H1 (cell line): ENCODE measurements around the gene ASIC1. TPM values are rescaled to one million over a fixed set of nuclear protein-coding genes. Genes with fewer than 3 reads are reported as not detected.

Experiments
- CTCF ChIA-PET: fragments of 300-600 bp; sonication (Branson Sonifier 250); formaldehyde crosslinking; loops from one replicate; lab custom pipeline; 2021; ENCODE audit not compliant: partially characterized antibody; lab: Charles Lee
- POLR2A ChIA-PET: fragments of 300-600 bp; sonication (Branson Sonifier 250); formaldehyde crosslinking; loops from one replicate; lab custom pipeline; 2021; ENCODE audit warnings: inconsistent platforms; ENCODE audit not compliant: partially characterized antibody; lab: Charles Lee
- DNase-seq, 2 experiments: peaks; one replicate each; pipeline versions ENCODE4 v3.0.0 to v3.0.0-alpha.2; 2010 to 2022; ENCODE audit warnings: low spot score in 2 of 2, low read depth in 1 of 2, mixed read lengths in 1 of 2
- FAIRE-seq: peaks from 2 replicates; lab custom pipeline; 2011; peaks lifted over from hg19 to GRCh38; lab: Jason Lieb, UNC
- H2AFZ ChIP-seq: 2 replicates; pipeline ENCODE4 v1.8.1; 2012; ENCODE audit warnings: low read length, inconsistent platforms
- H2AK5ac ChIP-seq: 2 replicates; pipeline ENCODE4 v1.6.1; 2013; ENCODE audit warnings: low read depth, low read length
- H2BK120ac ChIP-seq: replicated peaks from 2 replicates; pipeline ENCODE3; 2013; ENCODE audit warnings: low read depth, low read length, inconsistent platforms
- H2BK12ac ChIP-seq: 2 replicates; pipeline ENCODE4 v1.6.1; 2013; ENCODE audit warnings: low read depth, low read length
- H2BK15ac ChIP-seq: 2 replicates; pipeline ENCODE4 v1.6.1; 2013; ENCODE audit warnings: low read length
- H2BK20ac ChIP-seq: 2 replicates; pipeline ENCODE4 v1.6.1; 2013; ENCODE audit warnings: low read length
- H2BK5ac ChIP-seq: 2 replicates; pipeline ENCODE4 v1.6.1; 2013; ENCODE audit warnings: low read depth, low read length
- H3K14ac ChIP-seq: 2 replicates; pipeline ENCODE4 v1.6.1; 2013; ENCODE audit warnings: inconsistent platforms; ENCODE audit not compliant: insufficient read length
- H3K18ac ChIP-seq: 2 replicates; pipeline ENCODE4 v1.6.1; 2013; ENCODE audit warnings: low read length; ENCODE audit errors: extremely low read depth
- H3K23ac ChIP-seq: 2 replicates; pipeline ENCODE4 v1.6.1; 2013; ENCODE audit warnings: inconsistent platforms; ENCODE audit not compliant: insufficient read length
- H3K23me2 ChIP-seq: 2 replicates; pipeline ENCODE4 v1.6.1; 2013; ENCODE audit warnings: low read depth, low read length
- H3K27ac ChIP-seq: 2 replicates; pipeline ENCODE4 v1.6.1; 2011; ENCODE audit warnings: low read depth, low read length, inconsistent platforms
- H3K27me3 ChIP-seq, 4 experiments: replicated peaks in 1 of 4; 1 replicate in 1 of 4; 2 replicates in 3 of 4; pipeline versions ENCODE4 v1.6.1 to v1.8.1; 2011 to 2013; ENCODE audit warnings: low read length in 3 of 4, mild to moderate bottlenecking in 3 of 4, inconsistent platforms in 2 of 4, mixed read lengths in 2 of 4, moderate library complexity in 1 of 4; ENCODE audit not compliant: control insufficient read depth in 3 of 4, insufficient read depth in 3 of 4; ENCODE audit errors: extremely low read depth in 1 of 4
- H3K36me3 ChIP-seq, 4 experiments: 2 replicates each; pipeline versions ENCODE4 v1.6.1 to v1.8.1; 2011 to 2013; ENCODE audit warnings: mild to moderate bottlenecking in 4 of 4, low read length in 3 of 4, moderate library complexity in 2 of 4, control low read depth in 1 of 4, inconsistent platforms in 1 of 4; ENCODE audit not compliant: insufficient read depth in 4 of 4, control insufficient read depth in 2 of 4
- H3K4ac ChIP-seq: replicated peaks from 2 replicates; pipeline ENCODE3; 2013; ENCODE audit warnings: low read length, low read depth, mixed read lengths, inconsistent platforms; ENCODE audit not compliant: insufficient read length
- H3K4me1 ChIP-seq, 4 experiments: replicated peaks in 1 of 4; 1 replicate in 1 of 4; 2 replicates in 3 of 4; pipeline versions ENCODE4 v1.6.1 to v1.8.1; 2011 to 2013; ENCODE audit warnings: low read length in 3 of 4, inconsistent platforms in 2 of 4, mixed read lengths in 1 of 4; ENCODE audit not compliant: insufficient read depth in 4 of 4, control insufficient read depth in 3 of 4
- H3K4me2 ChIP-seq, 2 experiments: 2 replicates each; pipeline versions ENCODE4 v1.6.1 to v1.8.1; 2011 to 2013; ENCODE audit warnings: low read depth in 2 of 2, low read length in 2 of 2, control low read depth in 1 of 2, inconsistent platforms in 1 of 2, mild to moderate bottlenecking in 1 of 2; ENCODE audit not compliant: insufficient read depth in 1 of 2
- H3K4me3 ChIP-seq, 4 experiments: fragments of 200-600, 300-600 bp in 1 of 4; sonication (generic), shearing (Covaris generic), sonication (Bioruptor Twin) in 1 of 4; 2 replicates each; pipeline versions ENCODE4 v1.5.1 to v1.8.1; 2011 to 2016; ENCODE audit warnings: low read length in 4 of 4, low read depth in 3 of 4, control low read depth in 2 of 4, inconsistent platforms in 2 of 4, mild to moderate bottlenecking in 2 of 4, mixed read lengths in 1 of 4, moderate library complexity in 1 of 4; ENCODE audit not compliant: insufficient read depth in 2 of 4; ENCODE audit errors: extremely low read depth in 1 of 4
- H3K56ac ChIP-seq: replicated peaks from 2 replicates; pipeline ENCODE3; 2013; ENCODE audit warnings: low read depth, mild to moderate bottlenecking, mixed read lengths, low read length, inconsistent platforms; ENCODE audit not compliant: insufficient read length
- H3K79me1 ChIP-seq: 2 replicates; pipeline ENCODE4 v1.6.1; 2013; ENCODE audit warnings: low read depth, low read length, control low read depth
- H3K79me2 ChIP-seq, 2 experiments: 2 replicates each; pipeline versions ENCODE4 v1.6.1 to v1.8.1; 2012 to 2013; ENCODE audit warnings: low read length in 2 of 2, mild to moderate bottlenecking in 2 of 2, inconsistent platforms in 1 of 2; ENCODE audit not compliant: insufficient read depth in 2 of 2, control insufficient read depth in 1 of 2
- H3K9ac ChIP-seq, 4 experiments: replicated peaks in 1 of 4; 1 replicate in 1 of 4; 2 replicates in 3 of 4; pipeline versions ENCODE4 v1.6.1 to v1.8.1; 2011 to 2013; ENCODE audit warnings: low read depth in 3 of 4, low read length in 3 of 4, control low read depth in 2 of 4, mild to moderate bottlenecking in 2 of 4, moderate library complexity in 2 of 4, inconsistent platforms in 1 of 4; ENCODE audit errors: extremely low read depth in 1 of 4
- H3K9me3 ChIP-seq, 2 experiments: 2 replicates each; pipeline versions ENCODE4 v1.6.1 to v1.8.1; 2012 to 2013; ENCODE audit warnings: mild to moderate bottlenecking in 2 of 2, moderate library complexity in 2 of 2, control low read depth in 1 of 2, inconsistent platforms in 1 of 2, low read depth in 1 of 2, low read length in 1 of 2, mixed read lengths in 1 of 2; ENCODE audit not compliant: insufficient read depth in 2 of 2
- H4K20me1 ChIP-seq, 2 experiments: replicated peaks in 1 of 2; 2 replicates each; pipeline versions ENCODE3 to v1.8.1; 2011 to 2013; ENCODE audit warnings: inconsistent platforms in 2 of 2, low read length in 2 of 2, mild to moderate bottlenecking in 1 of 2; ENCODE audit not compliant: insufficient read depth in 2 of 2, control insufficient read depth in 1 of 2
- H4K5ac ChIP-seq: 2 replicates; pipeline ENCODE4 v1.6.1; 2013; ENCODE audit warnings: low read length, low read depth, mixed read lengths, inconsistent platforms; ENCODE audit not compliant: insufficient read length
- H4K8ac ChIP-seq: 2 replicates; pipeline ENCODE4 v1.8.0; 2013; ENCODE audit warnings: mild to moderate bottlenecking, moderate library complexity, low read length, inconsistent platforms; ENCODE audit not compliant: insufficient read depth; ENCODE audit errors: extremely low read depth
- H4K91ac ChIP-seq: replicated peaks from 2 replicates; pipeline ENCODE3; 2013; ENCODE audit warnings: low read length, mixed read lengths, inconsistent platforms; ENCODE audit not compliant: insufficient read length
- ASH2L ChIP-seq: fragments of 200-600, 300-600 bp; sonication (generic); IDR thresholded peaks from one replicate; pipeline ENCODE4 v1.7.1; 2017; ENCODE audit warnings: low read length
- BRCA1 ChIP-seq: IDR thresholded peaks from 2 replicates; pipeline ENCODE4 v1.6.1; 2012; ENCODE audit warnings: low read depth, low read length, improper control_type of control experiment
- CBX5 ChIP-seq: fragments of 300-800, 300-1000 bp; sonication (generic); IDR thresholded peaks from 2 replicates; pipeline ENCODE4 v1.7.1; 2016; ENCODE audit warnings: antibody characterized with exemption, low read length, low read depth
- GABPA ChIP-seq: IDR thresholded peaks from 2 replicates; pipeline ENCODE4 v1.6.1; 2011; ENCODE audit warnings: mild to moderate bottlenecking, low read length, moderate library complexity, borderline replicate concordance; ENCODE audit not compliant: insufficient read depth
- HDAC6 ChIP-seq: IDR thresholded peaks from one replicate; pipeline ENCODE4 v1.7.1; 2012; ENCODE audit warnings: low read depth, mild to moderate bottlenecking, inconsistent platforms, low read length, moderate library complexity
- JUND ChIP-seq: IDR thresholded peaks from 2 replicates; pipeline ENCODE4 v1.6.1; 2011; ENCODE audit warnings: mild to moderate bottlenecking, improper control_type of control experiment, low read length
- SP1 ChIP-seq: IDR thresholded peaks from 2 replicates; pipeline ENCODE4 v1.6.1; 2011; ENCODE audit warnings: low read depth, low read length
- TCF12 ChIP-seq: IDR thresholded peaks from 2 replicates; pipeline ENCODE4 v1.6.1; 2011; ENCODE audit warnings: low read depth, mild to moderate bottlenecking, low read length
- ZNF274 ChIP-seq: IDR thresholded peaks from 2 replicates; pipeline ENCODE4 v1.7.0; 2012; ENCODE audit warnings: low read length, borderline replicate concordance; ENCODE audit errors: extremely low read depth
- WGBS, 2 experiments: shearing (Covaris generic) in 1 of 2; methylation state at CpG; one replicate each; pipeline versions ENCODE4 v1.1.6 to v1.1.7; 2013 to 2015; ENCODE audit warnings: low lambda C conversion rate in 2 of 2, mixed read lengths in 2 of 2, inconsistent platforms in 1 of 2, low coverage in 1 of 2, missing lambda C conversion rate in 1 of 2; ENCODE audit not compliant: insufficient replicate concordance in 2 of 2, insufficient coverage in 1 of 2, insufficient read length in 1 of 2; ENCODE audit errors: extremely low coverage in 1 of 2, missing lambda C conversion rate in 1 of 2; 5-methylcytosine and 5-hydroxymethylcytosine counted together
- polyA plus RNA-seq, 7 experiments: library from polyadenylated mRNA; depleted of rRNA in 3 of 7; stranded (reverse) in 5 of 7; unstranded in 2 of 7; fragments of >200 nt in 5 of 7; fragments of 200-250 nt in 2 of 7; gene quantifications; 1 replicate in 5 of 7; 2 replicates in 1 of 7; 4 replicates in 1 of 7; pipeline versions ENCODE4 v1.2.1 to v1.2.3, GENCODE V29; 2011 to 2013; ENCODE audit warnings: missing spikeins in 2 of 7, mixed read lengths in 2 of 7
- total RNA-seq: library from RNA; stranded (reverse); fragmentation: NEBNext Ultra II Directional; extraction: Animal tissue kit (Norgen Biotek cat#: 25700); gene quantifications from 2 replicates; pipeline ENCODE4 v1.2.1, GENCODE V29; 2021

The ASIC1 gene
- total and polyA plus RNA-seq, 2 of the 8 experiments (the other 6 are each of a cell fraction or from before 2014, with no cell fraction given) = 2.4 to 4.4 TPM

- Histone ChIP-seq H3K23me2 (no peaks in the 10 kb centered on the region; the same call in 1 of the 2 replicates), H3K4me1 (peaks cover 0 to 6% (median 3%) of the 10 kb centered on the region in 4 experiments; a peak in 5 of 7 replicates), H3K79me2 (no peaks in the 10 kb centered on the region), H2AFZ (no peak overlapping the region), H3K27me3 (peaks cover 0 to 4% (median 0%) of the 10 kb centered on the region in 4 experiments; a peak in 4 of 7 replicates), H3K14ac (no peak overlapping the region), H3K79me1 (no peaks in the 10 kb centered on the region), H4K91ac (no peak overlapping the region), H4K8ac (no peak overlapping the region), H2BK120ac (no peak overlapping the region), H4K5ac (no peak overlapping the region), H3K9ac (no peak overlapping the region), H3K4me3 (no peak overlapping the region), H3K4ac (no peak overlapping the region), H3K9me3 (no peaks in the 10 kb centered on the region), H3K18ac (no peak overlapping the region), H3K27ac (no peak overlapping the region), H3K23ac (no peak overlapping the region), H3K4me2 (no peak overlapping the region), H3K36me3 (no peaks in the 10 kb centered on the region), H2BK12ac (no peak overlapping the region), H2BK20ac (no peak overlapping the region), H3K56ac (no peak overlapping the region), H2BK15ac (no peak overlapping the region), H4K20me1 (no peaks in the 10 kb centered on the region), H2AK5ac (no peak overlapping the region), H2BK5ac (no peak overlapping the region)
- ChIA-PET POLR2A (interaction anchor here (1.2 kb wide), 1 partner anchor 15 kb away, joined by 6 read pairs; the partner anchor contains the start of gene SMARCD1), CTCF (interaction anchor here (0.6 to 22.8 kb wide), 22 partner anchors 8 to 722 kb away, joined by 3 to 420 read pairs (median 4); partner anchors contain the start of genes AQP6, ASIC1, COX14 and GPD1)
- DNase-seq (no peak), FAIRE-seq (no peak)
- WGBS, 2 experiments = 90% methylated on average over 3 of the region's 3 CpGs; no CpG with 5 or more reads in 1 of the 2 experiments
- TF ChIP-seq JUND (no peak), GABPA (no peak), CBX5 (no peak), SP1 (no peak), ASH2L (no peak), HDAC6 (no peak), TCF12 (no peak), BRCA1 (no peak), ZNF274 (no peak)
Measured at GRCh38 chr12:50069539-50069938, 12.1 kb downstream of the ASIC1 start.
